NCI-H1417 (cell line): Measurements from ENCODE around the gene DRAM2.
"Not testable (repeated sequence)": the region's sequence is repeated elsewhere in the genome, so short reads cannot be mapped to it uniquely, and the experiment has no call there.

Experiments
- DNase-seq, 3 experiments: peaks; one replicate each; lab custom pipeline; 2025; lab: John Stamatoyannopoulos, UW

DRAM2 gene

DNA sequence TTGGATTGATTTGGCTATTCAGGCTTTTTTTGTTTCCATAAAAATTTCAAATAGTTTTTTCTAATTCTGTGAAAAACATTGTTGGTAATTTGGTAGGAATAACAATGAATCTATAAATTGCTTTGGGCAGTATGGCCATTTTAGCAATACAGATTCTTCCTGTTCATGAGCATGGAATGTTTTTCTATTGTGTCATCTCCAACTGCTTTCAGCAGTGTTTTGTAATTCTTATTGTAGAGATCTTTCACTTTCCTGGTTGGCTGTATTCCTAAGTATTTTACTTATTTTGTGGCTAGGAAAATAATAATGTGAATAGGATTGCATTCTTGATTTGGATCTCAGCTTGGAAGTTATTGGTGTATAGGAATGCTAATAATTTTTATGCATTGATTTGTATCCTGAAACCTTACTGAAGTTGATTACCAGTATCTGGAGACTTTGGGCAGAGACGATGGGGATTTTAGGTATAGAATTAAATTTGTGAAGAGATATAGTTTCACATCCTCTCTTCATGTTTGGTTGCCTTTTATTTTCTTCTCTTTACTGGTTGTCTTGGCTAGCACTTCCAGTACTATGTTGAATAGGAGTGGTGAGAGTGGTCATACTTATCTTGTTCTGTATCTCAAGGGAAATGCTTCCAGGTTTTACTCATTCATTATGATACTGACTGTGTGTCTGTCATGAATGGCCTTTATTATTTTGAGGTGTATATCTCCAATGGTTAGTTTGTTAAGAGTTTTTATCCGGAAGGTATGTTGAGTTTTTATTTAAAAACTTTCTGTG is 57.3 kb downstream of the DRAM2 start:
- no peak for DNase-seq

DNA sequence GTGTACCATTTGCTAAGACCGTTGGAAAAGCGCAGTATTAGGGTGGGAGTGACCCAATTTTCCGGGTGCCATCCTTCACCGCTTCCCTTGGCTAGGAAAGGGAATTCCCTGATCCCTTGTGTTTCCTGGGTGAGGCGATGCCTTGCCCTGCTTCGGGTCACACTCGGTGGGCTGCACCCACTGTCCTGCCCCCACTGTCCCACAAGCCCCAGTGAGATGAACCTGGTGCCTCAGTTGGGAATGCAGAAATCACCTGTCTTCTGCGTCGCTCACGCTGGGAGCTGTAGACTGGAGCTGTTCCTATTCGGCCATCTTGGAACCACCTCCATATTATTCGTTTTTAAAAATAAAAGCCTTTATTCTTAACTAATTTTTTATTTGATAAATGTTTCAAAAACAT is 60.6 kb downstream of the DRAM2 start:
- DNase-seq = not testable (repeated sequence)

DNA sequence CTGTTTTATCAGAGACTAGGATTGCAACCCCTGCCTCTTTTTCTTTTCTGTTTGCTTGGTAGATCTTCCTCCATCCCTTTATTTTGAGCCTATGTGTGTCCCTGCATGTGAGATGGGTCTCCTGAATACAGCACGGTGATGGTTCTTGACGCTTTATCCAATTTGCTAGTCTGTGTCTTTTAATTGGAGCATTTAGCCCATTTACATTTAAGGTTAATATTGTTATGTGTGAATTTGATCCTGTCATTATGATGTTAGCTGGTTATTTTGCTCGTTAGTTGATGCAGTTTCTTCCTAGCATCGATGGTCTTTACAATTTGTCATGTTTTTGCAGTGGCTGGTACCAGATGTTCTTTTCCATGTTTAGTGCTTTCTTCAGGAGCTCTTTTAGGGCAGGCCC is 62.6 kb downstream of the DRAM2 start:
- not testable (repeated sequence) for DNase-seq
